Measurements from ENCODE around the gene DHX34. TPM values are rescaled to one million over a fixed set of nuclear protein-coding genes. Genes with fewer than 3 reads are reported as not detected.

Gene DHX34, protein sequence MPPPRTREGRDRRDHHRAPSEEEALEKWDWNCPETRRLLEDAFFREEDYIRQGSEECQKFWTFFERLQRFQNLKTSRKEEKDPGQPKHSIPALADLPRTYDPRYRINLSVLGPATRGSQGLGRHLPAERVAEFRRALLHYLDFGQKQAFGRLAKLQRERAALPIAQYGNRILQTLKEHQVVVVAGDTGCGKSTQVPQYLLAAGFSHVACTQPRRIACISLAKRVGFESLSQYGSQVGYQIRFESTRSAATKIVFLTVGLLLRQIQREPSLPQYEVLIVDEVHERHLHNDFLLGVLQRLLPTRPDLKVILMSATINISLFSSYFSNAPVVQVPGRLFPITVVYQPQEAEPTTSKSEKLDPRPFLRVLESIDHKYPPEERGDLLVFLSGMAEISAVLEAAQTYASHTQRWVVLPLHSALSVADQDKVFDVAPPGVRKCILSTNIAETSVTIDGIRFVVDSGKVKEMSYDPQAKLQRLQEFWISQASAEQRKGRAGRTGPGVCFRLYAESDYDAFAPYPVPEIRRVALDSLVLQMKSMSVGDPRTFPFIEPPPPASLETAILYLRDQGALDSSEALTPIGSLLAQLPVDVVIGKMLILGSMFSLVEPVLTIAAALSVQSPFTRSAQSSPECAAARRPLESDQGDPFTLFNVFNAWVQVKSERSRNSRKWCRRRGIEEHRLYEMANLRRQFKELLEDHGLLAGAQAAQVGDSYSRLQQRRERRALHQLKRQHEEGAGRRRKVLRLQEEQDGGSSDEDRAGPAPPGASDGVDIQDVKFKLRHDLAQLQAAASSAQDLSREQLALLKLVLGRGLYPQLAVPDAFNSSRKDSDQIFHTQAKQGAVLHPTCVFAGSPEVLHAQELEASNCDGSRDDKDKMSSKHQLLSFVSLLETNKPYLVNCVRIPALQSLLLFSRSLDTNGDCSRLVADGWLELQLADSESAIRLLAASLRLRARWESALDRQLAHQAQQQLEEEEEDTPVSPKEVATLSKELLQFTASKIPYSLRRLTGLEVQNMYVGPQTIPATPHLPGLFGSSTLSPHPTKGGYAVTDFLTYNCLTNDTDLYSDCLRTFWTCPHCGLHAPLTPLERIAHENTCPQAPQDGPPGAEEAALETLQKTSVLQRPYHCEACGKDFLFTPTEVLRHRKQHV
- total RNA-seq = 10 to 100 TPM; 11.8 to 11.9 TPM

DNA sequence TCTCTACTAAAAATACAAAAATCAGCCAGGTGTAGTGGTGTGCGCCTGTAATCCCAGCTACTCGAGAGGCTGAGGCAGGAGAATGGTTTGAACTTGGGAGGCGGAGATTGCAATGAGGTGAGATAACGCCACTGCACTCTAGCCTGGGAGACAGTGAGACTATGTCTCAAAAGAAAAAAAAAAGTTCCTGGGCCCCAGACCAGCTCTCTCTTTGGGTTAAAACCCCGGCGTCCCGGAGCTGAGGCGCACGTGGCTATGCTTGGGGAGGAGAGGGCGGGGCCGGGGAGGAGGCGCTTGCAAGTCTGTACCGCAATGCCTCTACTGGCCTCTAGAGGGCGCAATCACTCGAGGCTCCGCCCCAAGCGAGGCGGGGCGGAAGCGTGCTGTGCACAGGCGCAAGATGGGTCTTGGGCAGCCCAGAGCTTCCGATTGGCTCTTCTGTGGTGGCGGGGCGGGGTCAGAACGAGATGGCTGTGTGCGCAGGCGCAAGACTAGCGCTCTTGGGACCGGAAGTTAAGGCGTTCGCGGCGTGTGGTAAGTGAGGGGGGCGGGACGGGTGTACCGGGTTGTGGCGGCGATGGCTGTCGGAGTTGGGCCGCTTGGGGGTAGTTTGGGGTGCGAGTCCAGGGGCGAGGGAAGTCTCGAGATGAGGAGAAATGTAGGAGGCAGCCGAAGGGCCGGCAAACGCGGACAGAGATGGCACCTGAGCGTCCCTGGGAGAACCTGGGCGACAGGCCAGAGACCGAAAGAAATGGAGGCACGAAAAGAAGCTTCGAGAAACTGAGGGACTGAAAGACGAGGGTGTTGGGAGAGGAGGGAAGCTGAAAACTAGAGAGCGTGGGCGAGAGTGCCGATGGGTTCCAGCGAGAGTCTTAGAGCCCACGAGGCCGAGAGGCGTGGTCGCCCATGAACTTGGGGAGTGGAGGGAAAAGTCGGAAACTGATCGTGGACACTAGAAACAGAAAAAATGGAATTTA is at the start of gene DHX34:
Gene DHX34, plus strand, starts transcription at position 497 of the 977 bp plus-strand sequence. CDS start 3,716 bp downstream, outside the sequence.

DNA sequence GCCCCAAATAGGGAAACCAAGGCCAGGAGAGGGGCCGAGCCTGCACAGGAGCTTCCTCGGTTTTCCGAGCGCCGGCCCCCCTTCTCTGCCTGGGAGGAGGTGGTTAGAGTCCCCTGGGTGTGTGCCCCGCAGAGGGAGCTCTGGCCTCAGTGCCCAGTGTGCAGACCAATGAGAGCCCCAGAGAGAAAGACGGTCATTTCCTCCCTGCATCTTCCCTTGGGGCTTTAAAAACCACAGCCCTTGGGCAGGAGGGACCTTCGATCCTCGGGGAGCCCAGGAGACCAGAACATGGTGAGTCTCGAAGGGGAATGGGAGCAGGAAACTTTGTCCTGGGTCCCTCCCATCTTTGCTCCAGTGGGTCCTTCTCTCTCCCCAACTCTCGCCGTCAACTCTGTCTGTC is 39.5 kb upstream of the DHX34 start, which contains the start of gene C5AR1:
Gene C5AR1, plus strand, starts transcription at position 254 of the 400 bp plus-strand sequence. Its CDS starts 35 bp downstream, at position 289.

GRCh38 chr19:47331931-47332547 is 17.1 kb upstream of the DHX34 start, which contains the start of gene C5AR2:
TSS of gene C5AR2 (plus strand) at chr19:47332175. CDS start at chr19:47340800, 8,625 bp downstream.

GRCh38 chr19:47419030-47419783 is 70.1 kb downstream of the DHX34 start, which contains the start of gene MEIS3:
TSS of gene MEIS3 (minus strand) at chr19:47419527. CDS start at chr19:47419081, 446 bp downstream.

Other genes starting within 250 kb of the DHX34 start
- 10 to 100 TPM; 86.1 to 86.9 TPM for gene ZC3H4, start 235.5 kb upstream of the DHX34 start, total RNA-seq
- 100 to 1,000 TPM; 121 to 142 TPM for gene SAE1, start 218.5 kb upstream of the DHX34 start, total RNA-seq
- gene BBC3, start 118.1 kb upstream of the DHX34 start, total RNA-seq = 10 to 100 TPM; 22.1 to 22.5 TPM
- gene CCDC9, start 92.8 kb upstream of the DHX34 start, total RNA-seq = 10 to 100 TPM; 26.2 to 29.0 TPM
- 10 to 100 TPM in 1 of 2 experiments, 1 to 10 TPM in 1; 9.9 to 11.8 TPM for gene INAFM1, start 74.4 kb upstream of the DHX34 start, total RNA-seq
- gene C5AR1, start 39.5 kb upstream of the DHX34 start, total RNA-seq = 1 to 10 TPM in 1 of 2 experiments, not detected in 1; 1.2 TPM
- gene C5AR2, start 17.1 kb upstream of the DHX34 start, total RNA-seq = 1 to 10 TPM in 1 of 2 experiments, under 1 TPM in 1; 0.84 to 1.0 TPM
- not detected for gene MEIS3, start 70.2 kb downstream of the DHX34 start, total RNA-seq
- not detected for gene SLC8A2, start 122.6 kb downstream of the DHX34 start, total RNA-seq
- gene KPTN, start 134.9 kb downstream of the DHX34 start, total RNA-seq = 10 to 100 TPM in 1 of 2 experiments, 1 to 10 TPM in 1; 9.5 to 10.8 TPM
- gene NAPA, start 165.7 kb downstream of the DHX34 start, total RNA-seq = 10 to 100 TPM; 83.1 to 93.3 TPM
- under 1 TPM; 0.30 to 0.34 TPM for gene ZNF541, start 223.8 kb downstream of the DHX34 start, total RNA-seq

All from activated naive CD4-positive, alpha-beta T cell treated with anti-CD3 and anti-CD28 coated beads, Interleukin-2, amount 10 ng/mL, durations not matched to agents 5 hours and 36 hours (primary cell).